ENCODE results near the gene RALGDS.
"Not testable (repeated sequence)": the region's sequence is repeated elsewhere in the genome, so short reads cannot be mapped to it uniquely, and the experiment has no call there.

RALGDS gene

GRCh38 chr9:133103987-133104505 is 17.0 kb downstream of the RALGDS start:
- DNase-seq, result no peak

- no peak for DNase-seq
Observed at GRCh38 chr9:133103183-133103986, 17.7 kb downstream of the RALGDS start.

- DNase-seq, result no peak
Observed at GRCh38 chr9:133102190-133103021, 18.6 kb downstream of the RALGDS start.

- DNase-seq, result no peak
Observed at GRCh38 chr9:133101356-133102189, 19.5 kb downstream of the RALGDS start.

GRCh38 chr9:133100506-133101355 is 20.3 kb downstream of the RALGDS start:
- no peak for DNase-seq

GRCh38 chr9:133099726-133100505 is 21.1 kb downstream of the RALGDS start:
- no peak for DNase-seq

GRCh38 chr9:133098871-133099270 is 22.2 kb downstream of the RALGDS start:
- no peak for DNase-seq

GRCh38 chr9:133098104-133098754 is 22.8 kb downstream of the RALGDS start:
- no peak for DNase-seq

GRCh38 chr9:133094842-133095393 is 26.1 kb downstream of the RALGDS start:
- no peak for DNase-seq

GRCh38 chr9:133094351-133094750 is 26.7 kb downstream of the RALGDS start:
- not testable (repeated sequence) for DNase-seq

GRCh38 chr9:133090752-133091385 is 30.2 kb downstream of the RALGDS start:
- DNase-seq, result no peak

GRCh38 chr9:133090187-133090586 is 30.9 kb downstream of the RALGDS start:
- DNase-seq, result no peak

GRCh38 chr9:133089271-133089671 is 31.8 kb downstream of the RALGDS start:
- DNase-seq, result peak; percentile 71

GRCh38 chr9:133088756-133089155 is 32.3 kb downstream of the RALGDS start:
- DNase-seq, result no peak

GRCh38 chr9:133088146-133088750 is 32.8 kb downstream of the RALGDS start:
- DNase-seq, result no peak

- DNase-seq, result no peak
Observed at GRCh38 chr9:133087429-133088145, 33.5 kb downstream of the RALGDS start.

GRCh38 chr9:133086894-133087293 is 34.1 kb downstream of the RALGDS start:
- DNase-seq, result no peak

GRCh38 chr9:133086212-133086860 is 34.7 kb downstream of the RALGDS start:
- DNase-seq, result not testable (repeated sequence)

All from NCI-H510A (cell line).